Measurements from ENCODE around the gene EML2. TPM values are rescaled to one million over a fixed set of nuclear protein-coding genes. Genes with fewer than 3 reads are reported as not detected.

EML2 gene
- total and polyA plus RNA-seq, 2 of the 4 experiments (the other 2 are of a cell fraction): 11.8 to 25.3 TPM

- no peaks in the 10 kb centered on the region for H3K27me3 ChIP-seq (ENCODE audit: control insufficient read depth, insufficient read depth, low read length)
- no peak overlapping the region for H3K4me3 ChIP-seq (ENCODE audit: insufficient read depth, low read depth, low read length)
- H2AK5ac ChIP-seq (ENCODE audit: low read depth, low read length): no peak overlapping the region
- no peaks in the 10 kb centered on the region for H3K9me3 ChIP-seq (ENCODE audit: control insufficient read depth, insufficient read depth, low read length)
- in situ Hi-C loops (cut with MboI; ENCODE audit: low sequenced_read_pairs) (no loop called here), intact Hi-C loops (cut with micrococcal nuclease) (no loop called here), dilution Hi-C loops (cut with HindIII; ENCODE audit: low sequenced_read_pairs, unreplicated experiment) (no loop called here)
- TF ChIP-seq MAZ (IDR thresholded peaks at IDR 0.05; ENCODE audit: borderline replicate concordance, low read depth, low read length): no peak
- no peak for TF ChIP-seq CTCF (conservative IDR thresholded peaks at IDR 0.05; ENCODE audit: low read depth, low read length)
- no peak for TF ChIP-seq RFX5 (IDR thresholded peaks at IDR 0.05; ENCODE audit: low read depth, low read length)
- no peak overlapping the region for H3K4me2 ChIP-seq (ENCODE audit: low read depth, low read length)
- H4K5ac ChIP-seq (ENCODE audit: low read depth, low read length): no peak overlapping the region
- H2AFZ ChIP-seq (replicated peaks; ENCODE audit: low read length, poor library complexity): no peak overlapping the region
- no peak overlapping the region for H4K91ac ChIP-seq (ENCODE audit: insufficient read depth, low read depth, low read length)
- no peak overlapping the region for H3K14ac ChIP-seq (replicated peaks; ENCODE audit: low read depth, low read length)
- H3K9ac ChIP-seq (ENCODE audit: low read depth, low read length): no peak overlapping the region
- no peak overlapping the region for H3K56ac ChIP-seq (ENCODE audit: extremely low read depth, insufficient read depth, low read length)
- H2BK15ac ChIP-seq (ENCODE audit: low read depth, low read length): no peak overlapping the region
- H2BK5ac ChIP-seq (ENCODE audit: low read depth, low read length, poor library complexity, severe bottlenecking): no peak overlapping the region
- no peak for DNase-seq
- ChIA-PET POLR2A (ENCODE audit: unreplicated experiment) (no interaction called here), CTCF (no interaction called here)
- no peak overlapping the region for H4K8ac ChIP-seq (ENCODE audit: low read depth in 2 of 2, low read length in 2 of 2)
- H3K18ac ChIP-seq (ENCODE audit: low read depth, low read length): no peak overlapping the region
- no peak overlapping the region for H2AK9ac ChIP-seq (replicated peaks; ENCODE audit: low read depth, low read length, poor library complexity)
- no peaks in the 10 kb centered on the region for H3K36me3 ChIP-seq (ENCODE audit: control insufficient read depth, insufficient read depth, low read length)
- BruUV-seq (replicated peaks): no TSS peak
- peaks cover 5% of the 10 kb centered on the region for H3K9me1 ChIP-seq (ENCODE audit: insufficient read depth, low read length)
- no peak overlapping the region for H2BK20ac ChIP-seq (ENCODE audit: low read depth, low read length)
- H3K79me1 ChIP-seq (ENCODE audit: low read depth in 1 of 2, low read length in 2 of 2): peaks cover 21 to 54% of the 10 kb centered on the region in 2 experiments
- no peak overlapping the region for H3K23ac ChIP-seq (ENCODE audit: low read depth, low read length)
- H4K20me1 ChIP-seq (ENCODE audit: insufficient read depth, low read length): peaks cover 9% of the 10 kb centered on the region
- H3K4me1 ChIP-seq (ENCODE audit: control insufficient read depth, insufficient read depth, low read length): peaks cover 14% of the 10 kb centered on the region
- no peak overlapping the region for H2BK120ac ChIP-seq (ENCODE audit: low read depth, low read length)
- no peak overlapping the region for H3K27ac ChIP-seq (ENCODE audit: insufficient read depth, low read length)
- H3K4ac ChIP-seq (ENCODE audit: low read depth, low read length): no peak overlapping the region
- no peak for ATAC-seq (ENCODE audit: low read depth)
- WGBS, 2 experiments (ENCODE audit: extremely low coverage in 2 of 2, insufficient read length in 1 of 2): 100% methylated on average over 1 of the region's 7 CpGs; no CpG with 5 or more reads in 1 of the 2 experiments
These were observed 57.6 kb downstream of the EML2 start for GRCh38 chr19:45581576-45581975.
